ENCODE data around the gene PPL.
A peak's percentile ranks its signal among the peaks of the same experiment; 100 is the strongest.
"Not testable (repeated sequence)": the region's sequence is repeated elsewhere in the genome, so short reads cannot be mapped to it uniquely, and the experiment has no call there.

The PPL gene

GRCh38 chr16:4972938-4973587, 36.1 kb upstream of the PPL start:
- no peak for DNase-seq

GRCh38 chr16:4970010-4970409, 33.1 kb upstream of the PPL start:
- no CpG with 5 or more reads among the region's 3 CpGs for WGBS (ENCODE audit: extremely low coverage, insufficient coverage, low lambda C conversion rate)
- Histone ChIP-seq H3K56ac (ENCODE audit: low read length) (no peak overlapping the region), H3K18ac (ENCODE audit: low read length) (no peak overlapping the region), H3K79me1 (ENCODE audit: low read length) (no peaks in the 10 kb centered on the region), H3K4me3 (ENCODE audit: low read length) (no peak overlapping the region), H3K4me2 (ENCODE audit: low read length) (no peak overlapping the region), H2BK15ac (replicated peaks; ENCODE audit: low read depth) (no peak overlapping the region), H3K4ac (ENCODE audit: low read depth, low read length) (no peak overlapping the region), H4K8ac (ENCODE audit: low read depth, low read length) (no peak overlapping the region), H2BK120ac (ENCODE audit: low read depth, low read length) (no peak overlapping the region), H3K36me3 (ENCODE audit: control insufficient read depth, insufficient read depth, low read length) (no peaks in the 10 kb centered on the region), H3K23ac (ENCODE audit: low read length) (no peak overlapping the region), H2BK5ac (ENCODE audit: low read length) (no peak overlapping the region), H3K27me3 (ENCODE audit: insufficient read depth, low read length, poor library complexity) (no peaks in the 10 kb centered on the region), H3K27ac (ENCODE audit: low read depth, low read length) (no peak overlapping the region), H2AK5ac (ENCODE audit: low read length) (no peak overlapping the region), H4K5ac (ENCODE audit: low read length) (no peak overlapping the region), H3K9ac (ENCODE audit: low read length) (no peak overlapping the region), H3K4me1 (ENCODE audit: control insufficient read depth, low read depth, low read length) (peaks cover 2% of the 10 kb centered on the region), H3K79me2 (ENCODE audit: control insufficient read depth, insufficient read depth, low read length) (no peaks in the 10 kb centered on the region)
- no peak for DNase-seq

More at GRCh38 chr16:4972938-4973587, 36.1 kb upstream of the PPL start:
- no peak overlapping the region for H3K56ac ChIP-seq (ENCODE audit: low read length)
- no peak overlapping the region for H2BK5ac ChIP-seq (ENCODE audit: low read length)
- H3K9ac ChIP-seq (ENCODE audit: low read length) = no peak overlapping the region
- no peak overlapping the region for H2AK5ac ChIP-seq (ENCODE audit: low read length)
- H3K4ac ChIP-seq (ENCODE audit: low read depth, low read length) = no peak overlapping the region
- H3K36me3 ChIP-seq (ENCODE audit: control insufficient read depth, insufficient read depth, low read length) = no peaks in the 10 kb centered on the region
- H3K79me1 ChIP-seq (ENCODE audit: low read length) = no peaks in the 10 kb centered on the region
- no peak overlapping the region for H3K4me2 ChIP-seq (ENCODE audit: low read length)
- no peak overlapping the region for H2BK120ac ChIP-seq (ENCODE audit: low read depth, low read length)
- H3K4me1 ChIP-seq (ENCODE audit: control insufficient read depth, low read depth, low read length) = peaks cover 2% of the 10 kb centered on the region
- no peak overlapping the region for H3K18ac ChIP-seq (ENCODE audit: low read length)
- H3K23ac ChIP-seq (ENCODE audit: low read length) = no peak overlapping the region
- no CpG with 5 or more reads among the region's 8 CpGs for WGBS (ENCODE audit: extremely low coverage, insufficient coverage, low lambda C conversion rate)
- H3K27me3 ChIP-seq (ENCODE audit: insufficient read depth, low read length, poor library complexity) = no peaks in the 10 kb centered on the region
- H4K5ac ChIP-seq (ENCODE audit: low read length) = no peak overlapping the region
- no peaks in the 10 kb centered on the region for H3K79me2 ChIP-seq (ENCODE audit: control insufficient read depth, insufficient read depth, low read length)
- no peak overlapping the region for H4K8ac ChIP-seq (ENCODE audit: low read depth, low read length)
- H3K4me3 ChIP-seq (ENCODE audit: low read length) = no peak overlapping the region
- no peak overlapping the region for H2BK15ac ChIP-seq (replicated peaks; ENCODE audit: low read depth)
- no peak overlapping the region for H3K27ac ChIP-seq (ENCODE audit: low read depth, low read length)

- no CpG with 5 or more reads among the region's 13 CpGs for WGBS (ENCODE audit: extremely low coverage, insufficient coverage, low lambda C conversion rate)
- no peak overlapping the region for H3K9ac ChIP-seq (ENCODE audit: low read length)
- peak; percentile 36 for DNase-seq
- H2BK5ac ChIP-seq (ENCODE audit: low read length) = no peak overlapping the region
- no peak overlapping the region for H3K27ac ChIP-seq (ENCODE audit: low read depth, low read length)
- H3K79me2 ChIP-seq (ENCODE audit: control insufficient read depth, insufficient read depth, low read length) = no peaks in the 10 kb centered on the region
- H3K56ac ChIP-seq (ENCODE audit: low read length) = no peak overlapping the region
- H3K36me3 ChIP-seq (ENCODE audit: control insufficient read depth, insufficient read depth, low read length) = no peaks in the 10 kb centered on the region
- peaks cover 2% of the 10 kb centered on the region for H3K4me1 ChIP-seq (ENCODE audit: control insufficient read depth, low read depth, low read length)
- no peaks in the 10 kb centered on the region for H3K79me1 ChIP-seq (ENCODE audit: low read length)
- H3K27me3 ChIP-seq (ENCODE audit: insufficient read depth, low read length, poor library complexity) = no peaks in the 10 kb centered on the region
- no peak overlapping the region for H2BK120ac ChIP-seq (ENCODE audit: low read depth, low read length)
- H3K4ac ChIP-seq (ENCODE audit: low read depth, low read length) = no peak overlapping the region
- no peak overlapping the region for H3K4me2 ChIP-seq (ENCODE audit: low read length)
- H2AK5ac ChIP-seq (ENCODE audit: low read length) = no peak overlapping the region
- no peak overlapping the region for H3K4me3 ChIP-seq (ENCODE audit: low read length)
- no peak overlapping the region for H2BK15ac ChIP-seq (replicated peaks; ENCODE audit: low read depth)
- no peak overlapping the region for H3K23ac ChIP-seq (ENCODE audit: low read length)
- no peak overlapping the region for H4K5ac ChIP-seq (ENCODE audit: low read length)
- no peak overlapping the region for H3K18ac ChIP-seq (ENCODE audit: low read length)
- H4K8ac ChIP-seq (ENCODE audit: low read depth, low read length) = no peak overlapping the region
Measured at GRCh38 chr16:4968879-4969483, 32.0 kb upstream of the PPL start.

GRCh38 chr16:4968278-4968677, 31.3 kb upstream of the PPL start:
- H2BK5ac ChIP-seq (ENCODE audit: low read length); DNase-seq; H3K36me3 ChIP-seq (ENCODE audit: control insufficient read depth, insufficient read depth, low read length); H3K9ac ChIP-seq (ENCODE audit: low read length); H2AK5ac ChIP-seq (ENCODE audit: low read length); H3K4me2 ChIP-seq (ENCODE audit: low read length); H3K27ac ChIP-seq (ENCODE audit: low read depth, low read length); H3K79me2 ChIP-seq (ENCODE audit: control insufficient read depth, insufficient read depth, low read length); H3K4ac ChIP-seq (ENCODE audit: low read depth, low read length); H3K18ac ChIP-seq (ENCODE audit: low read length); H4K8ac ChIP-seq (ENCODE audit: low read depth, low read length); H3K4me1 ChIP-seq (ENCODE audit: control insufficient read depth, low read depth, low read length); H4K5ac ChIP-seq (ENCODE audit: low read length); H3K56ac ChIP-seq (ENCODE audit: low read length); H3K23ac ChIP-seq (ENCODE audit: low read length); H3K27me3 ChIP-seq (ENCODE audit: insufficient read depth, low read length, poor library complexity); H3K79me1 ChIP-seq (ENCODE audit: low read length); H2BK15ac ChIP-seq (replicated peaks; ENCODE audit: low read depth); H3K4me3 ChIP-seq (ENCODE audit: low read length); H2BK120ac ChIP-seq (ENCODE audit: low read depth, low read length): not testable (repeated sequence)
- no CpG with 5 or more reads among the region's 12 CpGs for WGBS (ENCODE audit: extremely low coverage, insufficient coverage, low lambda C conversion rate)

GRCh38 chr16:4966736-4967453, 29.9 kb upstream of the PPL start:
- Histone ChIP-seq H2BK15ac (replicated peaks; ENCODE audit: low read depth) (no peak overlapping the region), H3K56ac (ENCODE audit: low read length) (no peak overlapping the region), H3K4me3 (ENCODE audit: low read length) (no peak overlapping the region), H3K36me3 (ENCODE audit: control insufficient read depth, insufficient read depth, low read length) (no peaks in the 10 kb centered on the region), H3K18ac (ENCODE audit: low read length) (no peak overlapping the region), H3K4me2 (ENCODE audit: low read length) (no peak overlapping the region), H3K4me1 (ENCODE audit: control insufficient read depth, low read depth, low read length) (peaks cover 2% of the 10 kb centered on the region), H3K27me3 (ENCODE audit: insufficient read depth, low read length, poor library complexity) (no peaks in the 10 kb centered on the region), H3K79me1 (ENCODE audit: low read length) (no peaks in the 10 kb centered on the region), H3K27ac (ENCODE audit: low read depth, low read length) (no peak overlapping the region), H2BK120ac (ENCODE audit: low read depth, low read length) (no peak overlapping the region), H3K4ac (ENCODE audit: low read depth, low read length) (no peak overlapping the region), H4K8ac (ENCODE audit: low read depth, low read length) (no peak overlapping the region), H4K5ac (ENCODE audit: low read length) (no peak overlapping the region), H3K9ac (ENCODE audit: low read length) (no peak overlapping the region), H3K79me2 (ENCODE audit: control insufficient read depth, insufficient read depth, low read length) (no peaks in the 10 kb centered on the region), H2BK5ac (ENCODE audit: low read length) (no peak overlapping the region), H3K23ac (ENCODE audit: low read length) (no peak overlapping the region), H2AK5ac (ENCODE audit: low read length) (no peak overlapping the region)
- no peak for DNase-seq
- WGBS (ENCODE audit: extremely low coverage, insufficient coverage, low lambda C conversion rate) = no CpG with 5 or more reads among the region's 10 CpGs
